HepG2 (cell line): ENCODE results near the gene HRC. TPM values are rescaled to one million over a fixed set of nuclear protein-coding genes. Genes with fewer than 3 reads are reported as not detected.

Experiments used
- ATF1 ChIP-seq: IDR thresholded peaks from 2 replicates; pipeline ENCODE4 v1.6.1; 2016; ENCODE audit warnings: mild to moderate bottlenecking, control low read depth
- BRD4 ChIP-seq: sonication (generic); formaldehyde crosslinking; IDR thresholded peaks from 2 replicates; pipeline ENCODE4 v1.4.0; 2020; ENCODE audit warnings: missing genetic modification reagents
- CC2D1A ChIP-seq: sonication (generic); formaldehyde crosslinking; IDR thresholded peaks from 2 replicates; pipeline ENCODE4 v1.8.1; 2023; ENCODE audit warnings: mild to moderate bottlenecking, missing genetic modification reagents
- DMAP1 ChIP-seq: IDR thresholded peaks from 2 replicates; pipeline ENCODE4 v1.6.1; 2016
- FOXP1 ChIP-seq, 2 experiments: fragments of 450-650 bp in 1 of 2; IDR thresholded peaks; 2 replicates each; pipeline ENCODE4 v1.6.1; 2017 to 2018; ENCODE audit warnings: antibody characterized with exemption in 1 of 2
- HHEX ChIP-seq: IDR thresholded peaks from 2 replicates; pipeline ENCODE4 v1.6.1; 2016; ENCODE audit warnings: control low read depth
- KMT2A ChIP-seq: sonication (generic); formaldehyde crosslinking; IDR thresholded peaks from 2 replicates; pipeline ENCODE4 v1.4.0; 2020; ENCODE audit warnings: missing genetic modification reagents
- MNT ChIP-seq: fragments of 450-650 bp; IDR thresholded peaks from 2 replicates; pipeline ENCODE4 v1.6.1; 2016
- NR3C1 ChIP-seq: sonication (generic); formaldehyde crosslinking; IDR thresholded peaks from 2 replicates; pipeline ENCODE4 v1.4.0; 2020; ENCODE audit warnings: missing genetic modification reagents
- ONECUT2 ChIP-seq: sonication (generic); formaldehyde crosslinking; IDR thresholded peaks from 2 replicates; pipeline ENCODE4 v1.4.0; 2020; ENCODE audit warnings: missing genetic modification reagents
- PAX8 ChIP-seq: sonication (generic); formaldehyde crosslinking; IDR thresholded peaks from 2 replicates; pipeline ENCODE4 v1.8.0; 2022; ENCODE audit warnings: mild to moderate bottlenecking, missing genetic modification reagents, borderline replicate concordance
- SAP130 ChIP-seq: IDR thresholded peaks from 2 replicates; pipeline ENCODE4 v1.6.1; 2016; ENCODE audit warnings: low read depth
- SPEN ChIP-seq: sonication (generic); formaldehyde crosslinking; IDR thresholded peaks from 2 replicates; pipeline ENCODE4 v1.5.1; 2020; ENCODE audit warnings: low read depth, mild to moderate bottlenecking, missing genetic modification reagents
- TBX2 ChIP-seq: sonication (generic); formaldehyde crosslinking; IDR thresholded peaks from 2 replicates; pipeline ENCODE4 v1.5.0; 2020; ENCODE audit warnings: missing genetic modification reagents, mild to moderate bottlenecking, borderline replicate concordance
- TFAP4 ChIP-seq: sonication (generic); IDR thresholded peaks from 2 replicates; pipeline ENCODE4 v1.6.1; 2016; ENCODE audit warnings: low read depth, borderline replicate concordance
- TFDP2 ChIP-seq: sonication (generic); formaldehyde crosslinking; IDR thresholded peaks from 2 replicates; pipeline ENCODE4 v1.4.0; 2020; ENCODE audit warnings: missing genetic modification reagents
- THAP11 ChIP-seq: IDR thresholded peaks from 2 replicates; pipeline ENCODE4 v1.6.1; 2016; ENCODE audit warnings: missing biosample characterization, missing genetic modification reagents
- TSC22D2 ChIP-seq: sonication (generic); formaldehyde crosslinking; IDR thresholded peaks from 2 replicates; pipeline ENCODE4 v1.5.1; 2020; ENCODE audit warnings: missing genetic modification reagents, mild to moderate bottlenecking, borderline replicate concordance
- ZNF562 ChIP-seq: sonication (generic); formaldehyde crosslinking; IDR thresholded peaks from 2 replicates; pipeline ENCODE4 v1.8.0; 2022; ENCODE audit warnings: missing genetic modification reagents, borderline replicate concordance
- polyA plus RNA-seq, 8 experiments: library from polyadenylated mRNA; depleted of rRNA in 3 of 8; stranded (reverse) in 7 of 8; unstranded in 1 of 8; fragments of >200 nt; fragmentation: Illumina TruSeq in 4 of 8; extraction: Trizol in 4 of 8; gene quantifications; 2 replicates each; pipeline versions ENCODE4 v1.2.1 to v1.2.3, GENCODE V29; 2011 to 2016; ENCODE audit warnings: low read depth in 4 of 8, missing spikeins in 1 of 8, mixed read lengths in 1 of 8; ENCODE audit not compliant: insufficient read depth in 1 of 8
- total RNA-seq, 5 experiments: library from RNA; depleted of rRNA; stranded (reverse); fragments of >200 nt; fragmentation: Illumina TruSeq; extraction: Trizol; gene quantifications; 2 replicates each; pipeline ENCODE4 v1.2.3, GENCODE V29; 2016; ENCODE audit warnings: low read depth in 1 of 5
- TF ChIP-seq, protein P1 (sequence below): IDR thresholded peaks from 2 replicates; pipeline ENCODE4 v1.6.1; 2016; ENCODE audit warnings: low read depth, missing genetic modification reagents, missing compliant biosample characterization
- TF ChIP-seq, protein P2 (sequence below): sonication (generic); formaldehyde crosslinking; IDR thresholded peaks from 2 replicates; pipeline ENCODE4 v1.4.0; 2020; ENCODE audit warnings: missing genetic modification reagents

The HRC gene
- total and polyA plus RNA-seq, 2 of the 13 experiments (the other 11 are each of a cell fraction or from before 2014, with no cell fraction given), result 3.6 to 15.4 TPM

GRCh38 chr19:49186108-49186507, 30.9 kb upstream of the HRC start (continued):
- TF ChIP-seq TFAP4 (no peak), ATF1 (CRISPR knock-in tag) (no peak), TBX2 (no peak), ZNF562 (CRISPR knock-in tag) (no peak), ONECUT2 (CRISPR knock-in tag) (no peak), CC2D1A (no peak), NR3C1 (CRISPR knock-in tag) (no peak), HHEX (CRISPR knock-in tag) (no peak), SAP130 (CRISPR knock-in tag) (peak; percentile 65), KMT2A (CRISPR knock-in tag) (no peak), MNT (no peak), TFDP2 (CRISPR knock-in tag) (0 out of 2 replicates have a peak, but pooled peaks have one; percentile 38), DMAP1 (CRISPR knock-in tag) (no peak), BRD4 (CRISPR knock-in tag) (no peak), SPEN (CRISPR knock-in tag) (no peak), THAP11 (CRISPR knock-in tag) (no peak), PAX8 (no peak), FOXP1 (IDR thresholded peaks at IDR 0.05) (no peak), FOXP1 (CRISPR knock-in tag; IDR thresholded peaks at IDR 0.05) (peak; percentile 65), TSC22D2 (no peak)
- TF ChIP-seq, protein P1, sequence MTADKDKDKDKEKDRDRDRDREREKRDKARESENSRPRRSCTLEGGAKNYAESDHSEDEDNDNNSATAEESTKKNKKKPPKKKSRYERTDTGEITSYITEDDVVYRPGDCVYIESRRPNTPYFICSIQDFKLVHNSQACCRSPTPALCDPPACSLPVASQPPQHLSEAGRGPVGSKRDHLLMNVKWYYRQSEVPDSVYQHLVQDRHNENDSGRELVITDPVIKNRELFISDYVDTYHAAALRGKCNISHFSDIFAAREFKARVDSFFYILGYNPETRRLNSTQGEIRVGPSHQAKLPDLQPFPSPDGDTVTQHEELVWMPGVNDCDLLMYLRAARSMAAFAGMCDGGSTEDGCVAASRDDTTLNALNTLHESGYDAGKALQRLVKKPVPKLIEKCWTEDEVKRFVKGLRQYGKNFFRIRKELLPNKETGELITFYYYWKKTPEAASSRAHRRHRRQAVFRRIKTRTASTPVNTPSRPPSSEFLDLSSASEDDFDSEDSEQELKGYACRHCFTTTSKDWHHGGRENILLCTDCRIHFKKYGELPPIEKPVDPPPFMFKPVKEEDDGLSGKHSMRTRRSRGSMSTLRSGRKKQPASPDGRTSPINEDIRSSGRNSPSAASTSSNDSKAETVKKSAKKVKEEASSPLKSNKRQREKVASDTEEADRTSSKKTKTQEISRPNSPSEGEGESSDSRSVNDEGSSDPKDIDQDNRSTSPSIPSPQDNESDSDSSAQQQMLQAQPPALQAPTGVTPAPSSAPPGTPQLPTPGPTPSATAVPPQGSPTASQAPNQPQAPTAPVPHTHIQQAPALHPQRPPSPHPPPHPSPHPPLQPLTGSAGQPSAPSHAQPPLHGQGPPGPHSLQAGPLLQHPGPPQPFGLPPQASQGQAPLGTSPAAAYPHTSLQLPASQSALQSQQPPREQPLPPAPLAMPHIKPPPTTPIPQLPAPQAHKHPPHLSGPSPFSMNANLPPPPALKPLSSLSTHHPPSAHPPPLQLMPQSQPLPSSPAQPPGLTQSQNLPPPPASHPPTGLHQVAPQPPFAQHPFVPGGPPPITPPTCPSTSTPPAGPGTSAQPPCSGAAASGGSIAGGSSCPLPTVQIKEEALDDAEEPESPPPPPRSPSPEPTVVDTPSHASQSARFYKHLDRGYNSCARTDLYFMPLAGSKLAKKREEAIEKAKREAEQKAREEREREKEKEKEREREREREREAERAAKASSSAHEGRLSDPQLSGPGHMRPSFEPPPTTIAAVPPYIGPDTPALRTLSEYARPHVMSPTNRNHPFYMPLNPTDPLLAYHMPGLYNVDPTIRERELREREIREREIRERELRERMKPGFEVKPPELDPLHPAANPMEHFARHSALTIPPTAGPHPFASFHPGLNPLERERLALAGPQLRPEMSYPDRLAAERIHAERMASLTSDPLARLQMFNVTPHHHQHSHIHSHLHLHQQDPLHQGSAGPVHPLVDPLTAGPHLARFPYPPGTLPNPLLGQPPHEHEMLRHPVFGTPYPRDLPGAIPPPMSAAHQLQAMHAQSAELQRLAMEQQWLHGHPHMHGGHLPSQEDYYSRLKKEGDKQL (CRISPR knock-in tag), result no peak
- TF ChIP-seq, protein P2, sequence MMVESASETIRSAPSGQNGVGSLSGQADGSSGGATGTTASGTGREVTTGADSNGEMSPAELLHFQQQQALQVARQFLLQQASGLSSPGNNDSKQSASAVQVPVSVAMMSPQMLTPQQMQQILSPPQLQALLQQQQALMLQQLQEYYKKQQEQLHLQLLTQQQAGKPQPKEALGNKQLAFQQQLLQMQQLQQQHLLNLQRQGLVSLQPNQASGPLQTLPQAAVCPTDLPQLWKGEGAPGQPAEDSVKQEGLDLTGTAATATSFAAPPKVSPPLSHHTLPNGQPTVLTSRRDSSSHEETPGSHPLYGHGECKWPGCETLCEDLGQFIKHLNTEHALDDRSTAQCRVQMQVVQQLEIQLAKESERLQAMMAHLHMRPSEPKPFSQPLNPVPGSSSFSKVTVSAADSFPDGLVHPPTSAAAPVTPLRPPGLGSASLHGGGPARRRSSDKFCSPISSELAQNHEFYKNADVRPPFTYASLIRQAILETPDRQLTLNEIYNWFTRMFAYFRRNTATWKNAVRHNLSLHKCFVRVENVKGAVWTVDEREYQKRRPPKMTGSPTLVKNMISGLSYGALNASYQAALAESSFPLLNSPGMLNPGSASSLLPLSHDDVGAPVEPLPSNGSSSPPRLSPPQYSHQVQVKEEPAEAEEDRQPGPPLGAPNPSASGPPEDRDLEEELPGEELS (CRISPR knock-in tag), result peak; percentile 54; the same call in 1 of the 2 replicates
